ENCODE results near the gene MCM3. TPM values are rescaled to one million over a fixed set of nuclear protein-coding genes. Genes with fewer than 3 reads are reported as not detected.

Gene MCM3
- total and polyA plus RNA-seq, 11 donors, result 10.6 to 39.0 (median 25.0) TPM

DNA sequence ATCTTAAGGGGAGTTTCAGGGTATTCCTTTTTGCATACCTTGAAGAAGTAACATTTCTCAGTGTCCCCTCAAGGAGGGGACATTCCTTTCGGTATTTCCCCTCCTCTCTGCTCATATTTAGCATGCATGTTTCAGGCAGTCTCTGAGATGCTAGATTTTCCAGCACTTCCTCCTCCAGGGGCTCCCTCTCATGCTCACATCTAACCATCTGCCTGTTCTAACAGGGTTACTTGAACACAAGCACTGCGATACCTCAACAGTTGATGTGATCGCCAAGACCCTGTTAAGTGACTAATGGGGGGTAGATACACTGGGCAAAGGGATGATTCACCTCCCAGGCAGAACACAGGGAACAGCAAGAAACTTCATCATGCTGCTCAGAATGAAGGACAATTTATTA lies 12.9 kb upstream of the MCM3 start:
- 75 to 90% (median 88%) methylated on average over 3 of the region's 3 CpGs for WGBS, 4 donors
- Histone ChIP-seq H3K27me3 (no peaks in the 10 kb centered on the region), H3K36me3 (no peaks in the 10 kb centered on the region), H3K9me3 (no peaks in the 10 kb centered on the region), H3K4me3 (no peak overlapping the region), H3K4me1 (no peaks in the 10 kb centered on the region), H3K27ac (no peak overlapping the region)
- no peak for DNase-seq
- no peak for TF ChIP-seq POLR2A (IDR thresholded peaks at IDR 0.05)
- TF ChIP-seq, protein P1, sequence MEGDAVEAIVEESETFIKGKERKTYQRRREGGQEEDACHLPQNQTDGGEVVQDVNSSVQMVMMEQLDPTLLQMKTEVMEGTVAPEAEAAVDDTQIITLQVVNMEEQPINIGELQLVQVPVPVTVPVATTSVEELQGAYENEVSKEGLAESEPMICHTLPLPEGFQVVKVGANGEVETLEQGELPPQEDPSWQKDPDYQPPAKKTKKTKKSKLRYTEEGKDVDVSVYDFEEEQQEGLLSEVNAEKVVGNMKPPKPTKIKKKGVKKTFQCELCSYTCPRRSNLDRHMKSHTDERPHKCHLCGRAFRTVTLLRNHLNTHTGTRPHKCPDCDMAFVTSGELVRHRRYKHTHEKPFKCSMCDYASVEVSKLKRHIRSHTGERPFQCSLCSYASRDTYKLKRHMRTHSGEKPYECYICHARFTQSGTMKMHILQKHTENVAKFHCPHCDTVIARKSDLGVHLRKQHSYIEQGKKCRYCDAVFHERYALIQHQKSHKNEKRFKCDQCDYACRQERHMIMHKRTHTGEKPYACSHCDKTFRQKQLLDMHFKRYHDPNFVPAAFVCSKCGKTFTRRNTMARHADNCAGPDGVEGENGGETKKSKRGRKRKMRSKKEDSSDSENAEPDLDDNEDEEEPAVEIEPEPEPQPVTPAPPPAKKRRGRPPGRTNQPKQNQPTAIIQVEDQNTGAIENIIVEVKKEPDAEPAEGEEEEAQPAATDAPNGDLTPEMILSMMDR (IDR thresholded peaks at IDR 0.05), result no peak
- intact Hi-C loops (cut with DNase I), result loop anchor here in 1 of 10 donors (10.0 kb wide), 1 partner anchor 367 kb away; no protein-coding TSS in a partner anchor
- ATAC-seq, result no peak

DNA sequence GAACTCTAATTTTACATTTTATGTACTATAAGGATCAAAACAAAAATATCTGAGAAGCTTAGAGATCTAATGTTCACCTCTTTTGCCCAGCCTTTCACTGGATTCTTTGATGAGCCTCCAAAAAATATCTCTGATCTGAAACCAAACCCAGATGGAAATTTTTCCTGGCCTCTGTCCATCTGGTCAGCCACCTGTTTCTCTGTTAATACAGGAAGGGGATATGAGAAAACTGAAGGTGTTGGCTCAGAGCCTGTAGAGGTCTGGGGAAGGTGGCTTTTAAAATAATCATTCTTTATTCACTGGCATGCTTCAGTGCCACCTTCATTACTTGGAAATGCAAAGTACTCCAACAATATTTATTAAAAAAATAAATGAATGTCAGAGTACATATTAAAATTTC lies 8.5 kb upstream of the MCM3 start:
- Histone ChIP-seq H3K4me3 (no peak overlapping the region), H3K36me3 (no peaks in the 10 kb centered on the region), H3K27me3 (no peaks in the 10 kb centered on the region), H3K9me3 (no peaks in the 10 kb centered on the region), H3K27ac (no peak overlapping the region), H3K4me1 (no peaks in the 10 kb centered on the region)
- ATAC-seq (no peak), DNase-seq (no peak)
- TF ChIP-seq, protein P1 (IDR thresholded peaks at IDR 0.05), result no peak
- TF ChIP-seq POLR2A (IDR thresholded peaks at IDR 0.05), result no peak
- intact Hi-C loops (cut with DNase I), result loop anchor here in 2 of 10 donors (5.0 to 10.0 kb wide), 2 partner anchors 69 to 372 kb away; partner anchors contain the start of gene PAQR8 (in 1 of the 2)

DNA sequence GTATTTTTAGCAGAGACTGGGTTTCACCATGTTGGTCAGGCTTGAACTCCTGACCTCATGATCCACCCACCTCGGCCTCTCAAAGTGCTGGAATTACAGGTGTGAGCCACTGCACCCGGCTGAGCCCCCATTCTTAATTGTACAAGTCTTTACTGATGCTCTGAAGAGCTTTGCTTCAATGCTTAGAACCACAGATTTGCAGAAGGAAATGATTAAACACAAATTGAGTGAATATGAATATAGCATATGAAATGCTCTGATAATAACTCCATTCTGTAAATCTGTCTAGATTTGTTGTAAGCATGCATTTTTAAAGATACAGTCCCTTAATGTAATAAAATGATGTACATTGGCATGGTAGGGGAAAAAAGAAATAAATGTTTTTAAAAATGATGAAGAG lies 4.3 kb upstream of the MCM3 start:
- no peaks in the 10 kb centered on the region for H3K36me3 ChIP-seq
- WGBS, 4 donors, result 83 to 90% (median 86%) methylated on average over 2 of the region's 2 CpGs
- intact Hi-C loops (cut with DNase I), result loop anchor here in 9 of 10 donors (5.0 to 10.0 kb wide), 8 partner anchors 73 to 378 kb away; partner anchors contain the start of gene PAQR8 (in 2 of the 9)
- ATAC-seq (no peak), DNase-seq (no peak)
- no peak overlapping the region for H3K27ac ChIP-seq
- H3K4me1 ChIP-seq, result peaks cover 0 to 23% (median 6%) of the 10 kb centered on the region in 12 donors
- no peaks in the 10 kb centered on the region for H3K9me3 ChIP-seq
- no peak overlapping the region for H3K4me3 ChIP-seq
- no peaks in the 10 kb centered on the region for H3K27me3 ChIP-seq
- TF ChIP-seq, protein P1 (IDR thresholded peaks at IDR 0.05), result no peak
- TF ChIP-seq POLR2A (IDR thresholded peaks at IDR 0.05), result no peak

DNA sequence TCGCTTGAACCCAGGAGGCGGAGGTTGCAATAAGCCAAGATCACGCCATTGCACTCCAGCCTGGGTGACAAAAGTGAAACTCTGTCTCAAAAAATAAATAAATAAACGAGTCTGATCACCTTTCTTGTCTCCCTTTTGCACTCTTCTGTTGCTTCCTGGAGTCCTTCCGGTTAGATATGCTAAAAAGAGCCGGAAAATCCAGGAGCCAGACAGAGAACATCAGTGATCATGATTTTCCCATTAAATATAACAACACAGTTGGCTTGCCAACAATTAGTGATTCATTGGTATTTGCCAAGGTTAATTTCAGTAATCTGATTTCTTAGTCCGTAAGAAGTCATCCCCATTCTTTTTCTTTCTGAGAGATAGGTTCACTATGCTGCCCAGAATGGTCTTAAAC lies 3.7 kb upstream of the MCM3 start:
- peaks cover 0 to 29% (median 11%) of the 10 kb centered on the region in 12 donors for H3K4me1 ChIP-seq
- no peak for TF ChIP-seq POLR2A (IDR thresholded peaks at IDR 0.05)
- TF ChIP-seq, protein P1 (IDR thresholded peaks at IDR 0.05), result no peak
- no peak overlapping the region for H3K27ac ChIP-seq
- 79 to 88% (median 83%) methylated on average over 7 of the region's 7 CpGs for WGBS, 4 donors
- no peak for ATAC-seq
- no peak for DNase-seq
- H3K27me3 ChIP-seq, result no peaks in the 10 kb centered on the region
- intact Hi-C loops (cut with DNase I), result loop anchor here in 9 of 10 donors (5.0 to 10.0 kb wide), 8 partner anchors 74 to 379 kb away; partner anchors contain the start of gene PAQR8 (in 2 of the 9)
- H3K36me3 ChIP-seq, result no peaks in the 10 kb centered on the region
- H3K4me3 ChIP-seq, result no peak overlapping the region
- no peaks in the 10 kb centered on the region for H3K9me3 ChIP-seq

Data from heart left ventricle (tissue), 16 donors.